Esophagus muscularis mucosa (tissue), 4 donors: Measurements from ENCODE around the gene LRRIQ1.

ENCODE experiments used
- EP300 ChIP-seq: sonication (generic); formaldehyde crosslinking; IDR thresholded peaks from one replicate; pipeline ENCODE4 v1.6.1; 2017; ENCODE audit warnings: antibody characterized with exemption
- POLR2A ChIP-seq: fragments of 450-650 bp; IDR thresholded peaks from one replicate; pipeline ENCODE4 v1.6.1; 2017; ENCODE audit warnings: antibody characterized with exemption, moderate library complexity, mild to moderate bottlenecking, low read depth
- TF ChIP-seq, protein P1 (sequence below), 3 experiments: fragments of 200-600 bp in 2 of 3; fragments of 450-650 bp in 1 of 3; sonication (generic) in 2 of 3; IDR thresholded peaks; one replicate each; pipeline ENCODE4 v1.5.1; 2017 to 2019; ENCODE audit warnings: antibody characterized with exemption in 3 of 3, mild to moderate bottlenecking in 2 of 3, moderate library complexity in 1 of 3

DNA sequence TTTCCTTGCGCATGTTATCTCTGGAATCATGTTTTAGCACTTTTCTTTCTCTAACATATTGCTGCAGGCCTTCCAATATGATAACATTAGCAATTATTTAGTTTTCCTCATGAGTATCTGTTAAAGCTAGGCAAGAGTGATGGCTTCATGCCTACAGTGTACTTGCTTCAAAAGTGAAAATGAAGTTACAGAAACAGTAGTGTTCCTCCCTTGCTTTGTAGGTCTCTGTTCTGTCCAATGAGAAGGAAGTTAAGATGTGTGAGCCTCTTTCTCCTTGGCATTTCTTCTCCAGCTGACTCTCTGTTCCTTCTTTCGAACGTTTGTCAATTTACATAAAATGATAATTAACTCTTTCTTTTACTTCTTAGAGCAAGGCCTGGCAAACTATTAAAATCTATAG, 22.2 kb downstream of the LRRIQ1 start:
- TF ChIP-seq, protein P1, sequence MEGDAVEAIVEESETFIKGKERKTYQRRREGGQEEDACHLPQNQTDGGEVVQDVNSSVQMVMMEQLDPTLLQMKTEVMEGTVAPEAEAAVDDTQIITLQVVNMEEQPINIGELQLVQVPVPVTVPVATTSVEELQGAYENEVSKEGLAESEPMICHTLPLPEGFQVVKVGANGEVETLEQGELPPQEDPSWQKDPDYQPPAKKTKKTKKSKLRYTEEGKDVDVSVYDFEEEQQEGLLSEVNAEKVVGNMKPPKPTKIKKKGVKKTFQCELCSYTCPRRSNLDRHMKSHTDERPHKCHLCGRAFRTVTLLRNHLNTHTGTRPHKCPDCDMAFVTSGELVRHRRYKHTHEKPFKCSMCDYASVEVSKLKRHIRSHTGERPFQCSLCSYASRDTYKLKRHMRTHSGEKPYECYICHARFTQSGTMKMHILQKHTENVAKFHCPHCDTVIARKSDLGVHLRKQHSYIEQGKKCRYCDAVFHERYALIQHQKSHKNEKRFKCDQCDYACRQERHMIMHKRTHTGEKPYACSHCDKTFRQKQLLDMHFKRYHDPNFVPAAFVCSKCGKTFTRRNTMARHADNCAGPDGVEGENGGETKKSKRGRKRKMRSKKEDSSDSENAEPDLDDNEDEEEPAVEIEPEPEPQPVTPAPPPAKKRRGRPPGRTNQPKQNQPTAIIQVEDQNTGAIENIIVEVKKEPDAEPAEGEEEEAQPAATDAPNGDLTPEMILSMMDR (IDR thresholded peaks at IDR 0.05): no peak
- TF ChIP-seq POLR2A (no peak), EP300 (no peak)
